OCI-LY1 (cell line): Measurements from ENCODE around the gene DNAH14.

Experiments used
- H2AFZ ChIP-seq: fragments of 200-600 bp; sonication (generic), shearing (Covaris generic); 2 replicates; pipeline ENCODE4 v1.6.0; 2014; ENCODE audit warnings: antibody characterized with exemption, mild to moderate bottlenecking, low read length
- H3F3A ChIP-seq: fragments of 200-600 bp; sonication (generic), shearing (Covaris generic); 2 replicates; pipeline ENCODE4 v1.6.0; 2014; ENCODE audit warnings: mild to moderate bottlenecking, antibody characterized with exemption, low read length, moderate library complexity; ENCODE audit not compliant: insufficient read depth
- H3K27ac ChIP-seq: fragments of 200-600 bp; sonication (generic); 2 replicates; pipeline ENCODE4 v1.5.1; 2014; ENCODE audit warnings: low read length, mixed run types, mild to moderate bottlenecking, low read depth; ENCODE audit not compliant: poor library complexity, severe bottlenecking
- H3K27me3 ChIP-seq: fragments of 200-600 bp; sonication (generic); 2 replicates; pipeline ENCODE4 v1.6.0; 2014; ENCODE audit warnings: antibody characterized with exemption, mild to moderate bottlenecking, low read length, moderate library complexity; ENCODE audit not compliant: insufficient read depth
- H3K36me3 ChIP-seq: fragments of 200-600 bp; sonication (generic); 2 replicates; pipeline ENCODE4 v1.6.1; 2014; ENCODE audit warnings: mild to moderate bottlenecking, antibody characterized with exemption, low read length, moderate library complexity, mixed read lengths; ENCODE audit not compliant: insufficient read depth
- H3K4me1 ChIP-seq: fragments of 200-600 bp; sonication (generic); 2 replicates; pipeline ENCODE4 v1.5.1; 2014; ENCODE audit warnings: mild to moderate bottlenecking, low read length, moderate library complexity; ENCODE audit not compliant: insufficient read depth, severe bottlenecking
- H3K4me2 ChIP-seq: fragments of 200-600 bp; sonication (generic), shearing (Covaris generic); 2 replicates; pipeline ENCODE4 v1.6.1; 2014; ENCODE audit warnings: low read length
- H3K4me3 ChIP-seq: fragments of 200-600 bp; sonication (generic); 2 replicates; pipeline ENCODE4 v1.5.1; 2014; ENCODE audit warnings: low read length, low read depth, mild to moderate bottlenecking, mixed read lengths; ENCODE audit not compliant: poor library complexity, severe bottlenecking
- H3K79me2 ChIP-seq: fragments of 200-600 bp; shearing (Covaris generic); 2 replicates; pipeline ENCODE4 v1.6.1; 2016; ENCODE audit warnings: mixed run types, low read length, mixed read lengths; ENCODE audit not compliant: insufficient read depth
- H3K9ac ChIP-seq: fragments of 200-600 bp; sonication (generic), shearing (Covaris generic); 2 replicates; pipeline ENCODE4 v1.6.1; 2014; ENCODE audit warnings: mild to moderate bottlenecking, low read length, mixed read lengths
- H3K9me2 ChIP-seq: fragments of 200-600 bp; sonication (generic), shearing (Covaris generic); 2 replicates; pipeline ENCODE4 v1.6.1; 2014; ENCODE audit warnings: low read depth, mild to moderate bottlenecking, low read length, mixed read lengths
- H3K9me3 ChIP-seq: fragments of 200-600 bp; shearing (Covaris generic); 2 replicates; pipeline ENCODE4 v1.6.1; 2014; ENCODE audit warnings: low read length, mixed read lengths
- H4K20me1 ChIP-seq: fragments of 200-600 bp; sonication (generic), shearing (Covaris generic); 2 replicates; pipeline ENCODE4 v1.6.0; 2016; ENCODE audit warnings: mild to moderate bottlenecking, low read length; ENCODE audit not compliant: insufficient read depth
- CTCF ChIP-seq: fragments of 200-600 bp; sonication (generic), shearing (Covaris generic); IDR thresholded peaks from 2 replicates; pipeline ENCODE4 v1.5.1; 2017; ENCODE audit warnings: mild to moderate bottlenecking, antibody characterized with exemption, low read length, moderate library complexity, mixed read lengths
- EZH2 ChIP-seq: fragments of 200-600 bp; sonication (generic), shearing (Covaris generic); IDR thresholded peaks from 2 replicates; pipeline ENCODE4 v1.8.0; 2017; ENCODE audit warnings: borderline replicate concordance, mixed run types, mild to moderate bottlenecking, antibody characterized with exemption, low read length, moderate library complexity, mixed read lengths

DNAH14 gene

GRCh38 chr1:225373155-225373554, 443.7 kb downstream of the DNAH14 start:
- Histone ChIP-seq H3K4me3 (no peak overlapping the region), H3F3A (no peaks in the 10 kb centered on the region), H3K4me1 (no peaks in the 10 kb centered on the region), H4K20me1 (no peaks in the 10 kb centered on the region), H3K36me3 (no peaks in the 10 kb centered on the region), H3K27ac (no peak overlapping the region), H3K9me2 (no peaks in the 10 kb centered on the region), H3K9ac (no peak overlapping the region), H2AFZ (no peak overlapping the region), H3K79me2 (no peaks in the 10 kb centered on the region), H3K27me3 (0 out of 2 replicates have a peak, but pooled peaks cover under 1% of the 10 kb centered on the region), H3K9me3 (no peaks in the 10 kb centered on the region), H3K4me2 (no peak overlapping the region)
- TF ChIP-seq EZH2 = no peak
- no peak for TF ChIP-seq CTCF

GRCh38 chr1:225374996-225375395, 445.5 kb downstream of the DNAH14 start:
- H3K36me3 ChIP-seq = no peaks in the 10 kb centered on the region
- no peak overlapping the region for H3K4me2 ChIP-seq
- no peaks in the 10 kb centered on the region for H3K4me1 ChIP-seq
- no peaks in the 10 kb centered on the region for H4K20me1 ChIP-seq
- no peaks in the 10 kb centered on the region for H3K9me3 ChIP-seq
- no peak overlapping the region for H3K27ac ChIP-seq
- no peak overlapping the region for H3K4me3 ChIP-seq
- no peaks in the 10 kb centered on the region for H3K79me2 ChIP-seq
- no peak overlapping the region for H3K9ac ChIP-seq
- TF ChIP-seq CTCF (no peak), EZH2 (no peak)
- no peaks in the 10 kb centered on the region for H3K27me3 ChIP-seq
- no peaks in the 10 kb centered on the region for H3F3A ChIP-seq
- no peaks in the 10 kb centered on the region for H3K9me2 ChIP-seq
- no peak overlapping the region for H2AFZ ChIP-seq

- Histone ChIP-seq H3K9me3 (no peaks in the 10 kb centered on the region), H3K79me2 (no peaks in the 10 kb centered on the region), H3F3A (no peaks in the 10 kb centered on the region), H3K4me2 (no peak overlapping the region), H3K36me3 (no peaks in the 10 kb centered on the region), H3K9me2 (no peaks in the 10 kb centered on the region), H3K9ac (no peak overlapping the region), H3K27ac (no peak overlapping the region), H4K20me1 (no peaks in the 10 kb centered on the region), H2AFZ (no peak overlapping the region), H3K27me3 (no peaks in the 10 kb centered on the region), H3K4me1 (no peaks in the 10 kb centered on the region), H3K4me3 (no peak overlapping the region)
- TF ChIP-seq EZH2 = no peak
- TF ChIP-seq CTCF = no peak
Observed at GRCh38 chr1:225378880-225379279, 449.4 kb downstream of the DNAH14 start.
